PC-3 (cell line): ENCODE data around the gene CMKLR1. TPM values are rescaled to one million over a fixed set of nuclear protein-coding genes. Genes with fewer than 3 reads are reported as not detected.

ENCODE experiments used
- ATAC-seq: fragments of 200-7000 bp; cut with Tn5 transposase; 2 replicates; pipeline ENCODE4 v1.9.1; 2020; ENCODE audit warnings: mild to moderate bottlenecking, moderate library complexity
- BruUV-seq: library from RNA; stranded (reverse); fragments of 400-500 nt; replicated peaks from 2 replicates; lab custom pipeline; 2021; lab: Mats Ljungman, UMichigan
- CTCF ChIA-PET: fragments of 300-600 bp; sonication (Branson Sonifier 250); formaldehyde crosslinking; loops from one replicate; lab custom pipeline; 2022; ENCODE audit warnings: antibody characterized with exemption; lab: Charles Lee
- POLR2A ChIA-PET: fragments of 300-600 bp; sonication (Branson Sonifier 250); formaldehyde crosslinking; loops from one replicate; lab custom pipeline; 2022; ENCODE audit warnings: antibody characterized with exemption; ENCODE audit not compliant: unreplicated experiment; lab: Charles Lee
- DNase-seq: peaks from one replicate; pipeline ENCODE4 v3.0.0-alpha.2; 2015
- H2AFZ ChIP-seq: fragments of 300-600 bp; sonication (generic); 2 replicates; pipeline ENCODE4 v1.6.0; 2016; ENCODE audit warnings: antibody characterized with exemption, low read length
- H3F3A ChIP-seq: fragments of 300-600 bp; sonication (generic); one replicate; pipeline ENCODE4 v1.6.0; 2017; ENCODE audit warnings: antibody characterized with exemption, low read length, control low read depth, mild to moderate bottlenecking; ENCODE audit not compliant: unreplicated experiment
- H3K27ac ChIP-seq: fragments of 300-600 bp; sonication (generic); 2 replicates; pipeline ENCODE4 v1.5.1; 2016; ENCODE audit warnings: mild to moderate bottlenecking, low read length
- H3K27me3 ChIP-seq: fragments of 300-600 bp; sonication (generic); 2 replicates; pipeline ENCODE4 v1.6.1; 2016; ENCODE audit warnings: low read length, mixed read lengths
- H3K36me3 ChIP-seq: fragments of 300-600 bp; sonication (generic); 2 replicates; pipeline ENCODE4 v1.6.1; 2016; ENCODE audit warnings: low read depth, mixed run types, low read length, mixed read lengths
- H3K4me1 ChIP-seq: fragments of 300-600 bp; sonication (generic); 2 replicates; pipeline ENCODE4 v1.5.1; 2016; ENCODE audit warnings: low read length; ENCODE audit not compliant: insufficient read depth
- H3K4me2 ChIP-seq: fragments of 300-600 bp; sonication (generic); 2 replicates; pipeline ENCODE4 v1.6.0; 2016; ENCODE audit warnings: low read length
- H3K4me3 ChIP-seq: fragments of 300-600 bp; sonication (generic); 2 replicates; pipeline ENCODE4 v1.5.1; 2016; ENCODE audit warnings: mild to moderate bottlenecking, low read length, mixed read lengths
- H3K79me2 ChIP-seq: fragments of 300-600 bp; sonication (generic); 2 replicates; pipeline ENCODE4 v1.6.1; 2017; ENCODE audit warnings: low read length, mixed read lengths
- H3K9ac ChIP-seq: fragments of 300-600 bp; sonication (generic); 2 replicates; pipeline ENCODE4 v1.6.0; 2016; ENCODE audit warnings: mild to moderate bottlenecking, low read length
- H3K9me2 ChIP-seq: fragments of 300-600 bp; sonication (generic); replicated peaks from 2 replicates; pipeline ENCODE4 v1.6.1; 2016; ENCODE audit warnings: mixed run types, low read length, mixed read lengths
- H3K9me3 ChIP-seq: fragments of 300-600 bp; sonication (generic); 2 replicates; pipeline ENCODE4 v1.6.1; 2016; ENCODE audit warnings: low read length, mixed read lengths
- H4K20me1 ChIP-seq: fragments of 300-600 bp; sonication (generic); 2 replicates; pipeline ENCODE4 v1.6.1; 2016; ENCODE audit warnings: low read length, mixed read lengths
- EZH2 ChIP-seq: fragments of 300-600 bp; sonication (generic); IDR thresholded peaks from one replicate; pipeline ENCODE4 v1.6.1; 2017; ENCODE audit warnings: antibody characterized with exemption, mild to moderate bottlenecking, low read length; ENCODE audit not compliant: unreplicated experiment
- EZH2phosphoT487 ChIP-seq: fragments of 300-600 bp; sonication (generic); IDR thresholded peaks from 2 replicates; pipeline ENCODE4 v1.6.1; 2018; ENCODE audit warnings: mild to moderate bottlenecking, antibody characterized with exemption, low read length, borderline replicate concordance
- intact Hi-C: fragments of 100-400 bp; cut with micrococcal nuclease; formaldehyde crosslinking; loops from 2 replicates; pipeline ENCODE4 v1.9.0; 2023
- total RNA-seq: library from RNA; depleted of rRNA; stranded (reverse); fragments of >200 nt; gene quantifications from 2 replicates; pipeline ENCODE4 v1.2.3, GENCODE V29; 2014
- TF ChIP-seq, protein P1 (sequence below): fragments of 300-600 bp; sonication (generic); conservative IDR thresholded peaks from 2 replicates; pipeline ENCODE4 v1.5.1; 2017; ENCODE audit warnings: antibody characterized with exemption, low read depth, mild to moderate bottlenecking, low read length

CMKLR1 gene
- total RNA-seq, 1 experiment from 2014 or later: not detected

DNA sequence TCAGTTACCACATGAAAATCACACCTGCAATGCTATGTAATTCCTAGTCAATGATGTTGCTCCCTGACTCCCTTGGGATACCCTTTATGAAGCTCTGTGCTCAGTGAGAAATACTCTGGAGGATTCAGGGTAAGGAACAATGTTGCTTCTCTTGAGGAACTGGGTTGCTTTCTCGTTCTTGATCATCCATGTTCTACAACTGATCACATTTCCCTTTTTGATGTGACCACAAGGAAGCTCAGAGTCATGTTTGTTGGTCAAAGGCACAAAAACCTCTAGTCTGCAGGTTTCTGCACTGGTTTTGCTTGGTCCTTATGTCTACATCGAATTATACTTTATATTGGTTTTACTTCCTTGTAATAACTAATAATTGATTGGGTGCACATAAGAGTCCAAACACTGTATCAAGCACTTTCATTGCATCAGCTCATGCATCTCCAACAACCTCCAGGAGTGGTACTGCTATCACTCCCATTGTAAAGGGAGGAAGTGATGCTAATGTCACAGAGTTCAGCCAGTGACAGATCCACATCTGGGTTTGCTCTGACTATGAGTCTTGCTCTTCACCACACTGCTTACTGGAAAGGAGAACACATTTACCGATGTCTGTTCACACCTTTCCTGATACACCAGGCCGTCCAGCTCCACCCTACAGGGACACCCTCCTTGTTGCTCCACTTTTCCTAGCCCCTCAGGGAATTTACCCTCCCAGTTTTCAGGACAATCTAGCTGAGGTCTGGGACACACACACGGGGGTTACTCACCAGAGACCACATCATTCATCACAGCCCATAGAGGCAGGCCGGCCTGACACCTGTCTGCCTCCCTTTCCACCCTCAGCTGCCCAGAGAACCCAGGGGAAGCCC lies 41.0 kb downstream of the CMKLR1 start:
- H4K20me1 ChIP-seq: no peaks in the 10 kb centered on the region
- POLR2A ChIA-PET: no interaction called here
- H3K4me2 ChIP-seq: no peak overlapping the region
- H3K27me3 ChIP-seq: peaks cover 33% of the 10 kb centered on the region
- H3K4me3 ChIP-seq: no peak overlapping the region
- H2AFZ ChIP-seq: no peak overlapping the region
- H3K36me3 ChIP-seq: no peaks in the 10 kb centered on the region
- peaks cover 8% of the 10 kb centered on the region; the same call in 1 of the 2 replicates for H3K4me1 ChIP-seq
- H3K9me2 ChIP-seq: no peaks in the 10 kb centered on the region
- H3K9me3 ChIP-seq: no peaks in the 10 kb centered on the region
- no peak for ATAC-seq
- intact Hi-C loops: no loop called here
- H3K27ac ChIP-seq: no peak overlapping the region
- no peak for TF ChIP-seq EZH2phosphoT487
- TF ChIP-seq, protein P1, sequence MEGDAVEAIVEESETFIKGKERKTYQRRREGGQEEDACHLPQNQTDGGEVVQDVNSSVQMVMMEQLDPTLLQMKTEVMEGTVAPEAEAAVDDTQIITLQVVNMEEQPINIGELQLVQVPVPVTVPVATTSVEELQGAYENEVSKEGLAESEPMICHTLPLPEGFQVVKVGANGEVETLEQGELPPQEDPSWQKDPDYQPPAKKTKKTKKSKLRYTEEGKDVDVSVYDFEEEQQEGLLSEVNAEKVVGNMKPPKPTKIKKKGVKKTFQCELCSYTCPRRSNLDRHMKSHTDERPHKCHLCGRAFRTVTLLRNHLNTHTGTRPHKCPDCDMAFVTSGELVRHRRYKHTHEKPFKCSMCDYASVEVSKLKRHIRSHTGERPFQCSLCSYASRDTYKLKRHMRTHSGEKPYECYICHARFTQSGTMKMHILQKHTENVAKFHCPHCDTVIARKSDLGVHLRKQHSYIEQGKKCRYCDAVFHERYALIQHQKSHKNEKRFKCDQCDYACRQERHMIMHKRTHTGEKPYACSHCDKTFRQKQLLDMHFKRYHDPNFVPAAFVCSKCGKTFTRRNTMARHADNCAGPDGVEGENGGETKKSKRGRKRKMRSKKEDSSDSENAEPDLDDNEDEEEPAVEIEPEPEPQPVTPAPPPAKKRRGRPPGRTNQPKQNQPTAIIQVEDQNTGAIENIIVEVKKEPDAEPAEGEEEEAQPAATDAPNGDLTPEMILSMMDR: no peak
- no peak for TF ChIP-seq EZH2
- no peaks in the 10 kb centered on the region for H3K79me2 ChIP-seq
- H3F3A ChIP-seq: no peaks in the 10 kb centered on the region
- no peak overlapping the region for H3K9ac ChIP-seq
- no TSS peak for BruUV-seq
- CTCF ChIA-PET: interaction anchor here (0.6 kb wide), 1 partner anchor 50 kb away, joined by 4 read pairs; no protein-coding TSS in a partner anchor
- no peak for DNase-seq

DNA sequence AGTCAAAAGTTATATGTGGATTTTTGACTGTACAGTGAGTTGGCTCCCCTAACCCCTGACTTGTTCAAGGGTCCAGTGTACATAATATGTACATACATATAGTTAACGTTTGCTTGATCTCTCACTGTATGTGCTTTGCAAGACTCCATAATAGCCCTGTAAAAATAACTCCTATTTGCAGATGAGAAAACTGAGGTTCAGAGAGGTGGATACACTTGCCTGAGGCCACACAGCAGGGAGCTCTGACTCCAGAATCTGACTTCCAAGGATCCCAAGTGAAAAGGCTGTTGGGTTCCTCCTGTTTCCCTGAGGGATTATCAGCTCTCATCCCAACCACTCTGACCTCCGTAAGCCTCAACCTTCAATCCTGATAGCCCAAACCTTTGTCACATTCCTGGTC lies 41.7 kb downstream of the CMKLR1 start:
- Histone ChIP-seq H4K20me1 (no peaks in the 10 kb centered on the region), H3K9me2 (no peaks in the 10 kb centered on the region), H3F3A (no peaks in the 10 kb centered on the region), H2AFZ (no peak overlapping the region), H3K4me1 (peaks cover 4% of the 10 kb centered on the region; the same call in 1 of the 2 replicates), H3K27me3 (peaks cover 36% of the 10 kb centered on the region), H3K9ac (no peak overlapping the region), H3K9me3 (no peaks in the 10 kb centered on the region), H3K36me3 (no peaks in the 10 kb centered on the region), H3K27ac (no peak overlapping the region), H3K79me2 (no peaks in the 10 kb centered on the region), H3K4me3 (no peak overlapping the region), H3K4me2 (no peak overlapping the region)
- intact Hi-C loops: no loop called here
- ATAC-seq (no peak), DNase-seq (no peak)
- BruUV-seq: no TSS peak
- CTCF ChIA-PET: no interaction called here
- TF ChIP-seq, protein P1: no peak
- TF ChIP-seq EZH2 (no peak), EZH2phosphoT487 (no peak)
- POLR2A ChIA-PET: no interaction called here

GRCh38 chr12:108296945-108297344 lies 42.2 kb downstream of the CMKLR1 start:
- intact Hi-C loops: no loop called here
- H4K20me1 ChIP-seq: no peaks in the 10 kb centered on the region

More at GRCh38 chr12:108296945-108297344, 42.2 kb downstream of the CMKLR1 start:
- no peaks in the 10 kb centered on the region for H3K79me2 ChIP-seq
- TF ChIP-seq, protein P1: no peak
- no peak for TF ChIP-seq EZH2
- TF ChIP-seq EZH2phosphoT487: no peak
- BruUV-seq: no TSS peak
- H3K4me2 ChIP-seq: no peak overlapping the region
- ChIA-PET CTCF (no interaction called here), POLR2A (no interaction called here)
- H3K36me3 ChIP-seq: no peaks in the 10 kb centered on the region
- H3K9ac ChIP-seq: no peak overlapping the region
- no peak overlapping the region for H3K4me3 ChIP-seq
- no peaks in the 10 kb centered on the region for H3K9me3 ChIP-seq
- H3K27ac ChIP-seq: no peak overlapping the region
- no peak overlapping the region for H2AFZ ChIP-seq
- no peaks in the 10 kb centered on the region for H3F3A ChIP-seq
- H3K4me1 ChIP-seq: no peaks in the 10 kb centered on the region; the same call in 1 of the 2 replicates
- no peaks in the 10 kb centered on the region for H3K9me2 ChIP-seq
- no peak for DNase-seq
- H3K27me3 ChIP-seq: peaks cover 40% of the 10 kb centered on the region
- ATAC-seq: no peak
